Lower leg skin (tissue), 4 donors: ENCODE measurements around the gene PPP1R7. TPM values are rescaled to one million over a fixed set of nuclear protein-coding genes. Genes with fewer than 3 reads are reported as not detected.

Experiments used
- DNase-seq, 2 donors: peaks; one replicate each; pipeline ENCODE4 v3.0.0-alpha.2; 2019; ENCODE audit warnings: low spot score in 2 of 2
- H3K4me3 ChIP-seq: fragments of 200-600 bp; sonication (generic); 2 replicates; pipeline ENCODE4 v1.5.1; 2017; ENCODE audit warnings: mild to moderate bottlenecking, low read depth; ENCODE audit not compliant: poor library complexity, severe bottlenecking
- CTCF ChIP-seq, 3 donors: fragments of 450-650 bp; IDR thresholded peaks; one replicate each; pipeline ENCODE4 v1.5.1; 2016; ENCODE audit warnings: antibody characterized with exemption in 3 of 3, mild to moderate bottlenecking in 3 of 3, moderate library complexity in 2 of 3
- POLR2A ChIP-seq, 2 donors: fragments of 450-650 bp; IDR thresholded peaks; one replicate each; pipeline ENCODE4 v1.6.1; 2016 to 2017; ENCODE audit warnings: antibody characterized with exemption in 2 of 2, mild to moderate bottlenecking in 1 of 2, moderate library complexity in 1 of 2
- WGBS, 2 donors: methylation state at CpG; one replicate each; pipeline ENCODE4 v1.1.5; 2018; 5-methylcytosine and 5-hydroxymethylcytosine counted together
- intact Hi-C: fragments of 100-400 bp; cut with DNase I; formaldehyde crosslinking; loops from one replicate; pipeline ENCODE4 v1.15.0; 2023; ENCODE audit warnings: low total_unique reads
- total RNA-seq, 4 donors: library from RNA; depleted of rRNA; stranded (reverse); fragments of >200 nt; gene quantifications; one replicate each; pipeline ENCODE4 v1.1.0, GENCODE V29; 2016

Gene PPP1R7
- total RNA-seq, 4 donors from 2014 or later = 36.8 to 68.7 (median 56.4) TPM

DNA sequence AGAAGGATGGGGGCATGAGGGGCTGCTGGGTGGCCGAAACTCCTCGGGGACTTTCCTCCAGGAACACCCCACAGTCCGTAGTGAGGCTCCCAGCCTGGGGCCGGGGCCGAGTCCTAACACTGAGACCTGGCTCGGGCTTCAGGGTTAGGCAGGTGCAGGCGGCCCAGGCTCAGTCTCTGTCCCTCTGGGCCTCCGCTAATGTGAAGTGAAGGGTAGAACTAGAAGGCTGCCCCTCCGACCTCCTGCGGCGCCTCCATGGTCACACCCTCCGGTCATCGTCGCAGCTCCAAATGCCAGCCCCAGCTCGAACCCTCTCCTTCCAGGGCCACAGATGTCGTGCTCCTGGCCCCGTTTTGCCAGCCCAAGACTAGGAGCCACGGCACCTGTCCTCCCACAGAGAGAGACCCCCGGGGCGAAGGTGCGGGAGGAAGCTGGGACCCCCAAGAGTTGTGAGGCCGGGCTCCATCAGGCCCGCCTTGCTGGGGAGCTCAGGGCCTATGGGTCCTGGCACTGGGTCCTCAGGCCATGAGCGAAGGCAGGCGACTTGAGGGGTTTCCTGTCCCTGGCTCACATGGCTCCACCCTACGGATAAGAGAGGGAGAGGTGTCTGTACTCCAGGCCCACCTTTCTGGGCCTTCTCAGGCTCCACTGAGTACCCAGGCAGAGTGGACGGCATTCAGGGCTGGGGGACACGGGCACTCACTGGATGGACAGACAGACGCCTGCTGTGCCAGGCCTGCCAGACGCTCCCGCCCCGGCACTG lies 39.0 kb downstream of the PPP1R7 start:
- TF ChIP-seq CTCF (IDR thresholded peaks at IDR 0.05) (no peak), POLR2A (IDR thresholded peaks at IDR 0.05) (no peak)
- intact Hi-C loops = no loop called here
- 87 to 92% methylated on average over 14 to 22 of the region's 32 CpGs for WGBS, 2 donors
- DNase-seq = no peak
- no peak overlapping the region for H3K4me3 ChIP-seq

GRCh38 chr2:241189856-241190201 lies 39.6 kb downstream of the PPP1R7 start:
- TF ChIP-seq CTCF (IDR thresholded peaks at IDR 0.05) (no peak), POLR2A (IDR thresholded peaks at IDR 0.05) (no peak)
- intact Hi-C loops = no loop called here
- DNase-seq = no peak
- WGBS, 2 donors = 88 to 96% methylated on average over 4 to 13 of the region's 15 CpGs
- no peak overlapping the region for H3K4me3 ChIP-seq

DNA sequence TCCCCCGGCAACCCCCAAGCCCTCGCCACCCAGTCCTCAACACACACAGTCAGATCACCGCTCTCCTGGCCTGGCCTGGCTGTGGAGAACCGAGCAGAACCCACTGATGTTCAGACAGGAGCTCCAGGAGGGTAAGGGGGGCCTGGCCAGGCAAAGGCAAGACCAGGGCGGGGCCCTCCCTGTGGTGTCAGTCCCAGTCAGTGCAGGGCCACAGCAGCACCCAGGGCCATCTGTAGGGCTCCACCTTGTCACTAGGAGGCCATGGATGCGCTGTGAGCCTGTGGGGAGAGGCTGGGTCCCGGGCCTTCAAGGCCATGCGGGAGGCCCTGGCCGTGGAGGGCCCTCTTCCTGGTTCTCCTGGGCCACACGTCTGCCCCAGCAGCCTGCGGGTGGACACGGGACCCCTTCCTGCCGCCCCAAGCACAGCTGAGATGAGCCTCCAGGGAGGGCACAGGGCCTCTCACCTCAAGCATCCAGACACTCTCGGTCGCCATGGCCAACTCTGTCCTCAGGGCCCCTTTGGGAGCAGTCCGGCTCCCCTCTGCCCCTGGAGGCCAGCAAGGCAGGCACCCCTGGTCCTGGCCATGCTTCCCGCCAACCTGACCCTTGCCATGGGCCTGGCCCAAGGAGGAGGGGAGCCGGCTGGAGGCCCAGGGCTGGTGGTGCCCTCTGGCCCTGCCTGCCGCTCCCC lies 40.2 kb downstream of the PPP1R7 start:
- no peak overlapping the region for H3K4me3 ChIP-seq
- intact Hi-C loops = no loop called here
- TF ChIP-seq CTCF (IDR thresholded peaks at IDR 0.05) (no peak), POLR2A (IDR thresholded peaks at IDR 0.05) (no peak)
- 85 to 92% methylated on average over 10 to 12 of the region's 19 CpGs for WGBS, 2 donors
- no peak for DNase-seq

GRCh38 chr2:241191081-241191480 lies 40.8 kb downstream of the PPP1R7 start:
- no peak for DNase-seq
- no peak overlapping the region for H3K4me3 ChIP-seq
- TF ChIP-seq POLR2A (IDR thresholded peaks at IDR 0.05) (no peak), CTCF (IDR thresholded peaks at IDR 0.05) (no peak)
- intact Hi-C loops = no loop called here
- WGBS, 2 donors = 57 to 85% methylated on average over 2 to 14 of the region's 14 CpGs

- WGBS, 2 donors = 76 to 77% methylated on average over 8 of the region's 8 CpGs
- no peak overlapping the region for H3K4me3 ChIP-seq
- TF ChIP-seq POLR2A (IDR thresholded peaks at IDR 0.05) (no peak), CTCF (IDR thresholded peaks at IDR 0.05) (no peak)
- DNase-seq = no peak
- intact Hi-C loops = no loop called here
These were observed 43.0 kb downstream of the PPP1R7 start for GRCh38 chr2:241193271-241193670.
